RWPE2 (cell line): ENCODE measurements around the gene HEPACAM2.

Source experiments
- ATAC-seq: fragments of 200-7000 bp; cut with Tn5 transposase; 3 replicates; pipeline ENCODE4 v1.9.1; 2021; ENCODE audit warnings: low read depth
- DNase-seq: peaks from one replicate; pipeline ENCODE4 v3.0.0-alpha.2; 2020; ENCODE audit warnings: low spot score
- H3K27ac ChIP-seq: fragments of 450-650 bp; 2 replicates; pipeline ENCODE4 v1.5.1; 2017; ENCODE audit warnings: mild to moderate bottlenecking; ENCODE audit not compliant: poor library complexity, severe bottlenecking
- H3K27me3 ChIP-seq: fragments of 250-450 bp; sonication (Bioruptor Pico); 2 replicates; pipeline ENCODE4 v1.5.1; 2021; ENCODE audit warnings: mild to moderate bottlenecking, moderate library complexity; ENCODE audit not compliant: insufficient read depth, poor library complexity, severe bottlenecking
- H3K36me3 ChIP-seq: fragments of 250-450 bp; sonication (Bioruptor Pico); 2 replicates; pipeline ENCODE4 v1.5.1; 2020; ENCODE audit warnings: low read depth, mild to moderate bottlenecking, moderate library complexity
- H3K4me1 ChIP-seq: fragments of 250-450 bp; sonication (Bioruptor Pico); 2 replicates; pipeline ENCODE4 v1.5.1; 2021; ENCODE audit warnings: mild to moderate bottlenecking, moderate library complexity; ENCODE audit not compliant: insufficient read depth, poor library complexity, severe bottlenecking
- H3K4me3 ChIP-seq: fragments of 250-450 bp; sonication (Bioruptor Pico); 2 replicates; pipeline ENCODE4 v1.5.1; 2021; ENCODE audit warnings: mild to moderate bottlenecking, moderate library complexity; ENCODE audit not compliant: severe bottlenecking
- H3K9me3 ChIP-seq: fragments of 250-450 bp; sonication (Bioruptor Pico); 2 replicates; pipeline ENCODE4 v1.5.1; 2021; ENCODE audit warnings: mild to moderate bottlenecking, moderate library complexity; ENCODE audit not compliant: severe bottlenecking
- TF ChIP-seq, protein P1 (sequence below): fragments of 450-650 bp; IDR thresholded peaks from one replicate; pipeline ENCODE4 v1.5.1; 2017; ENCODE audit warnings: mild to moderate bottlenecking, moderate library complexity; ENCODE audit not compliant: poor library complexity, severe bottlenecking

The HEPACAM2 gene

GRCh38 chr7:93226310-93226709, at the start of gene HEPACAM2:
HEPACAM2 (minus strand) TSS chr7:93226469.
- DNase-seq = no peak
- Histone ChIP-seq H3K4me3 (no peak within 1 kb of the TSS), H3K9me3 (no peaks in the 10 kb centered on the region), H3K4me1 (peaks cover 15% of the 10 kb centered on the region), H3K36me3 (no peaks in the 10 kb centered on the region), H3K27ac (no peak within 1 kb of the TSS), H3K27me3 (no peaks in the 10 kb centered on the region)
- TF ChIP-seq, protein P1, sequence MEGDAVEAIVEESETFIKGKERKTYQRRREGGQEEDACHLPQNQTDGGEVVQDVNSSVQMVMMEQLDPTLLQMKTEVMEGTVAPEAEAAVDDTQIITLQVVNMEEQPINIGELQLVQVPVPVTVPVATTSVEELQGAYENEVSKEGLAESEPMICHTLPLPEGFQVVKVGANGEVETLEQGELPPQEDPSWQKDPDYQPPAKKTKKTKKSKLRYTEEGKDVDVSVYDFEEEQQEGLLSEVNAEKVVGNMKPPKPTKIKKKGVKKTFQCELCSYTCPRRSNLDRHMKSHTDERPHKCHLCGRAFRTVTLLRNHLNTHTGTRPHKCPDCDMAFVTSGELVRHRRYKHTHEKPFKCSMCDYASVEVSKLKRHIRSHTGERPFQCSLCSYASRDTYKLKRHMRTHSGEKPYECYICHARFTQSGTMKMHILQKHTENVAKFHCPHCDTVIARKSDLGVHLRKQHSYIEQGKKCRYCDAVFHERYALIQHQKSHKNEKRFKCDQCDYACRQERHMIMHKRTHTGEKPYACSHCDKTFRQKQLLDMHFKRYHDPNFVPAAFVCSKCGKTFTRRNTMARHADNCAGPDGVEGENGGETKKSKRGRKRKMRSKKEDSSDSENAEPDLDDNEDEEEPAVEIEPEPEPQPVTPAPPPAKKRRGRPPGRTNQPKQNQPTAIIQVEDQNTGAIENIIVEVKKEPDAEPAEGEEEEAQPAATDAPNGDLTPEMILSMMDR = no peak
- ATAC-seq = no peak

DNA sequence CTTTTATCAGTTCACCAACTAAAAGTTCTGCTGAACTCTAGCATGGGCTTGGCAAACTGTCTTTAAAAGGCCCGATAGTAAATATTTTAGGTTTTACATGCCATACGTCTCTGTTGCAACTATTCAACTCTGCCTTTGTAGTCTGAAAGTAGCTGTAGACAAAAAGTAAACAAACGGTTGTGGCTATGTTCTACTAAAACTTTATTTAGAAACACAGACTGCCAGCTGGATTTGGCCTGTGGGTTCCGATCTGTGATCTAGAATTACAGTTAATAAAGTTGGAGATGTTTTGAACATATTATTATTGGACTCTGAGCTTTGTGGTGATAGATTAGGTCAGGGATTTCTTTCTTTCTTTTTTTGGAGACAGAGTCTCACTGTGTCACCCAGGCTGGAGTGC, 39.0 kb upstream of the HEPACAM2 start:
- no peak for ATAC-seq
- DNase-seq = no peak

DNA sequence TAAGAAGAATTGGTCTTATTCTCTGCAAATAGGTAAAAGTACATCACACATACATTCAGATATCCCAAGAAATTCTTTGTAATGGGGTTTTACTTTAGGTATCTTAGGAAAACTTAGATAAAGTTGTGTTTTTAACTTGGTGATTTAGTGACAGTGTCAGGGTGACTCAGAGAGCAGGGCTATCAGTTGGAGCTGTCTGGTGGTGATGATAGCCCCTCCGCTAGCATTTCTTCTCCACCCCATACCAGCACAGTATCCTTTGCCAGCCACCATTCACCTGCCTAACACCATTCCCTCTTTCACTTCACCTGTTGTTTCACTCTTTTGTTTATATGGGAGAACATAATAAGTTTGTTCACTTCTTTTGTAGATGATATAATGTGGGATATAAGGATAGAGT, 36.3 kb upstream of the HEPACAM2 start:
- ATAC-seq (no peak), DNase-seq (no peak)
- H3K36me3 ChIP-seq = peaks cover 12% of the 10 kb centered on the region; the same call in 1 of the 2 replicates
- no peaks in the 10 kb centered on the region for H3K9me3 ChIP-seq
- H3K27me3 ChIP-seq = no peaks in the 10 kb centered on the region
- H3K4me3 ChIP-seq = no peak overlapping the region
- H3K4me1 ChIP-seq = no peaks in the 10 kb centered on the region
- H3K27ac ChIP-seq = no peak overlapping the region
- TF ChIP-seq, protein P1 = no peak

More for the DNA sequence above, 39.0 kb upstream of the HEPACAM2 start:
- Histone ChIP-seq H3K4me3 (no peak overlapping the region), H3K27me3 (no peaks in the 10 kb centered on the region), H3K9me3 (no peaks in the 10 kb centered on the region), H3K36me3 (no peaks in the 10 kb centered on the region), H3K27ac (no peak overlapping the region), H3K4me1 (no peaks in the 10 kb centered on the region)
- TF ChIP-seq, protein P1 = no peak

DNA sequence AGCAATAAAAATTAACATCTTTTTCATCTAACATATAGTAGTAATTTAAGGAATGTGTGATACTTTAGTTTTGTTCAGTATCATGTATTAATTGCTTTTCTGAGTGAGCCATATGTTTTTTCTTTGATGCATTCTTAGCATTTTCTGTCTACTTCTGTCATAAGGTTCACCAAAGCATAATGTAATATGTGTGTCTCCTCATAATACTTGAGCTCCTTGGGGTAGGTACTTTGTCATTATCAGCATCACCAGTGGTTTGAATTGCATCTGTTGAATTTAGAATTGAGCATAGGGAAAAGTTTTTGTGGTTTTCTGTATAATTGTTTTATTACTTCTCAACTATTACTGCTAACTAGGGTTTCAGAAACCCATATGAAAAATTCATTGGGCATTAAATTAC, 32.4 kb upstream of the HEPACAM2 start:
- ATAC-seq (no peak), DNase-seq (no peak)
- TF ChIP-seq, protein P1 = no peak
- Histone ChIP-seq H3K27me3 (no peaks in the 10 kb centered on the region), H3K4me1 (no peaks in the 10 kb centered on the region), H3K36me3 (peaks cover 20% of the 10 kb centered on the region; the same call in 1 of the 2 replicates), H3K27ac (no peak overlapping the region), H3K9me3 (no peaks in the 10 kb centered on the region), H3K4me3 (no peak overlapping the region)

GRCh38 chr7:93249491-93250148, 23.4 kb upstream of the HEPACAM2 start:
- Histone ChIP-seq H3K27me3 (no peaks in the 10 kb centered on the region), H3K4me1 (no peaks in the 10 kb centered on the region), H3K4me3 (no peak overlapping the region), H3K27ac (no peak overlapping the region), H3K36me3 (no peaks in the 10 kb centered on the region), H3K9me3 (no peaks in the 10 kb centered on the region)
- TF ChIP-seq, protein P1 = no peak
- no peak; the same call in 2 of the 3 replicates for ATAC-seq
- no peak for DNase-seq
